GM12874 (cell line): ENCODE results near the gene SMCHD1.

Experiments
- TF ChIP-seq, protein P1 (sequence below): IDR thresholded peaks from 2 replicates; pipeline ENCODE4 v1.5.1; 2011; ENCODE audit warnings: low read depth, mild to moderate bottlenecking, control low read depth, low read length, moderate library complexity; ENCODE audit not compliant: insufficient read depth

The SMCHD1 gene

DNA sequence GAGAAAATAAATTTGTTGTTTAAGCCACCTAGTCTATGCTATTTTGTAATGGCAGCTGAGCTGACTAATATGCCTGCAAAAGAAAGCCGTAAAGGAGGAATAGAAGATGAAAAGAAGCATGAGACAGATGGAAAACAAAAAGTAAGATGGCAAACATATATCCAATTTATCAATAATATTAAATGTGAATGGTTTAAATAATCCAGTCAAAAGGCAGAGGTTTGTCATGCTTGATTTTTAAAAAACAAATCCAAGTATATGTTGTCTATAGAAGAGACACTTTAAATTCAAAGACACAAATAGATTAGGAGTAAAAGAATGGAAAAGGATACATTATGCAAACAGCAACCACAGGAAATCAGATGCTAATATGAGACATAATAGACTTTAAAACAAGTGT is 155.9 kb downstream of the SMCHD1 start:
- TF ChIP-seq, protein P1, sequence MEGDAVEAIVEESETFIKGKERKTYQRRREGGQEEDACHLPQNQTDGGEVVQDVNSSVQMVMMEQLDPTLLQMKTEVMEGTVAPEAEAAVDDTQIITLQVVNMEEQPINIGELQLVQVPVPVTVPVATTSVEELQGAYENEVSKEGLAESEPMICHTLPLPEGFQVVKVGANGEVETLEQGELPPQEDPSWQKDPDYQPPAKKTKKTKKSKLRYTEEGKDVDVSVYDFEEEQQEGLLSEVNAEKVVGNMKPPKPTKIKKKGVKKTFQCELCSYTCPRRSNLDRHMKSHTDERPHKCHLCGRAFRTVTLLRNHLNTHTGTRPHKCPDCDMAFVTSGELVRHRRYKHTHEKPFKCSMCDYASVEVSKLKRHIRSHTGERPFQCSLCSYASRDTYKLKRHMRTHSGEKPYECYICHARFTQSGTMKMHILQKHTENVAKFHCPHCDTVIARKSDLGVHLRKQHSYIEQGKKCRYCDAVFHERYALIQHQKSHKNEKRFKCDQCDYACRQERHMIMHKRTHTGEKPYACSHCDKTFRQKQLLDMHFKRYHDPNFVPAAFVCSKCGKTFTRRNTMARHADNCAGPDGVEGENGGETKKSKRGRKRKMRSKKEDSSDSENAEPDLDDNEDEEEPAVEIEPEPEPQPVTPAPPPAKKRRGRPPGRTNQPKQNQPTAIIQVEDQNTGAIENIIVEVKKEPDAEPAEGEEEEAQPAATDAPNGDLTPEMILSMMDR: no peak

DNA sequence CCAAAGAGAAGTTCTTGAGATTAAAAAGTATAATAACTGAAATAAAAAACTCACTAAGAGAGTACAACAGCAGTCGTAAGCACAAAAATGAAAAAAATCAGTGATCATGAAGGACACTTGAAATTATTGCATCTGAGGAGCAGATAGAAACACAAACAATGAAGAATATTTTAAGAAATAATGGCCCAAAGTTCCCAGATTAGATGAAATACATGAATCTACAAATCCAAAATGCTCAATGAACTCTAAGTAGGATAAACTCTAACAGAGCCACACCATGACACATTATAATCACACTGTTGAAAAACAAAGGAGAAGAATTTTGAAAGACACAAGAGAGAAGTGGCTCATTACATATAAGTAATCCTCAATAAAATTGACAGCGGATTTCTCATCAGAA is 159.4 kb downstream of the SMCHD1 start:
- TF ChIP-seq, protein P1: no peak

DNA sequence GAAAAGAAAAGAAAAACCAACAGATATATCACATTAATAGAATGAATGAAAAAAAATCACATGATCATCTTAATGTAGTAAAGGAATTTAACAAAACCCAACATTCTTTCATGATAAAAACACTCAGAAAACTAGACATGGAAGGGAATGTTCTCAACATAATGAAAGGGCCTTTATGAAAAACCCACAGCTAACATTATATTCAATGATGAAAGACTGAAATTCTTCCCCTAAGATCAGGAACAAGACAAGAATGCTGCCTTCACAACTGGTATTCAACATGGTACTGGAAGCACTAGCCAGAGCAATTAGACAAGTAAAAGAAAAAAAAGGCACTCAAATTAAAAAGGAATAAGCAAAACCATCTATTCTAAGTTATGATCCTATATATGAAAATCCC is 162.8 kb downstream of the SMCHD1 start:
- TF ChIP-seq, protein P1: no peak

DNA sequence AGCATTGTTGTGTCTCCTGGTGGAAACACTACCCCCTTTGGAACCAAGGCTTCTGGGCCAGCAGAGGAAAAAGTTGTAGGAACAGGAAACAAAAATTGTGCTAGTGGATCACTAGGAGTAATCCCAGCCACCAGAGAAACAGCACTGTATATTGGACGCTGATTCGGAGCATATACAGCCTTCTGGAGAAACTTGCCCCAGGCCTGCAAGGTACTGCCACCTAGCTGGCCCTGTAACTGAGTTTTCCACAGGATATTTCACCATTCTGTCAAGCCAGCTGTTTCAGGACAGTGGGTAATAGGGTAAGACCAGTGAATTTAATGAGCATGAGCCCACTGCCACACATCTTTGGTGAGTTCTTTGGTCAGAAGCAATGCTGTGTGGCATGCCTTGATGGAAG is 166.2 kb downstream of the SMCHD1 start:
- TF ChIP-seq, protein P1: no peak

DNA sequence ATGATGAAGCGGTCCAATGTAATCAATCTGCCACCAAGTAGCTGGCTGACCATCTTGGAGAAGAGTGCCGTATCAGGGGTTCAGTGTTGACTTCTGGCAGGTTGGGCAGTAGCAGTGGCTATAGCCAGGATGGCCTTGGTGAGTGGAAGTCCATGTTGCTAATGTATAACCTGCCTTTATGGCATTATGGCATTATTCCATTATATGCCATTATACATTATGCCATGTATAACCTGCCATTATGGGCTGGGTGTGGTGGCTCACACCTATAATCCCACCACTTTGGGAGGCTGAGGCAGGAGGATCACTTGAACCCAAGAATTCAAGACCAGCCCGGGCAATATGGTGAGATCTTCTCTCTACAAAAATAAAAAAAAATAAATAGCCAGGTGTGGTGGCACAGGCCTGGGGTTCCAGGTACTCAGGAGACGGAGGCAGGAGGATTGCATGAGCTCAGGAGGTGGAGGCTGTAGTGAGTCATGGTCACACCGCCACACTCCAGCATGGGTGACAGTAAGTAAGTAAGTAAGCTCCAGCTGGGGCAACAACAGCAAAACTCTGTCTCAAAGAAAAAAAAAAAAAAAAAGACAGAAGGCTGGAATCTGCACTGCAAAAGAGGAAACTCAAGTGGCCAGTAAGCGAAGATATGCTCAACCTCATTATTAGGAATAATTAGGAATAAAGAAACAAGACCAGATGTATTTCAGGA is 166.8 kb downstream of the SMCHD1 start:
- TF ChIP-seq, protein P1: no peak

DNA sequence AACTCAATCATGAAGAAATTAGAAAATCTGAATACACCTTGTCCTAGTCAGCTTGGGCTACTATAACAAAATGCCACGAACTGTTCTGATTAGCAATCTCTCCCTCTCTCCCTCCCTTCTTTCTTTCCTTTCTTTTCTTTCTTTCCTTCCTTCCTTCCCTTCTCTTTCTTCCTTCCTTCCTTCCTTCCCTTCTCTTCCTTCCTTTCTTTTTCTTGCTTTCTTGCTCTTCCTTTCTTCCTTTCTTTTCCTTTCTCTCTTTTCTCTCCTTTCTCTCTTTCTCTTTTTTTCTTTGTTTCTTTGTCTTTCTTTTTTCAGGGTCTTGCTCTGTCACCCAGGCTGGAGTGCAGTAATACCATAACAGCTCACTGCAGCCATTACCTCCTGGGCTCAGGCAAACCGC is 167.7 kb downstream of the SMCHD1 start:
- TF ChIP-seq, protein P1: no peak

DNA sequence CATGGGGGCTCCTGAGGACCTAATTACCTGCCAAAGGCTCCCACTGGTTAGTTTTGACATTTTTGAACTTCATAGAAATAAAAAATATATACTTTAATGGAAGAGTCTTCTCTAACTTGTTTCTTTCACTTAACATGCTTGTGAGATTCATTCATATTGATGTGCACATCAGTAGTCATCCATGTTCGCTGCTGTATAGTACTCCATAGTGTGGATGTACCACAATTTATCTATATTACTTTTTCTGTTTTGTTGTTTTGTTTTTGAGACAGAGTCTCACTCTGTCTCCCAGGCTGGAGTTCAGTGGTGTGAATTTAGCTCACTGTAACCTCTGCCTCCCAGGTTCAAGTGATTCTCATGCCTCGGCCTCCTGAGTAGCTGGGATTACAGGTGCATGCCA is 168.4 kb downstream of the SMCHD1 start:
- TF ChIP-seq, protein P1: no peak
